ENCODE measurements around the gene TMPRSS12.

GRCh38 chr12:50840809-50841487 lies 1.8 kb upstream of the TMPRSS12 start:
- TF ChIP-seq CEBPB (tag; IDR thresholded peaks at IDR 0.05): no peak
- TF ChIP-seq STAT6 (CRISPR knock-in tag; IDR thresholded peaks at IDR 0.05): no peak
- TF ChIP-seq RBM22 (IDR thresholded peaks at IDR 0.05; ENCODE audit: low read depth, low read length, poor library complexity, severe bottlenecking): no peak
- no peak for TF ChIP-seq CTCF (IDR thresholded peaks at IDR 0.05 in 2 of 3, conservative IDR thresholded peaks at IDR 0.05 in 1 of 3; ENCODE audit: insufficient read depth in 2 of 3, low read depth in 1 of 3, low read length in 3 of 3)
- TF ChIP-seq EZH2 (IDR thresholded peaks at IDR 0.05; ENCODE audit: borderline replicate concordance, low read depth, low read length): no peak
- no peak for TF ChIP-seq EHMT2 (IDR thresholded peaks at IDR 0.05)
- TF ChIP-seq ZNF354B (CRISPR knock-in tag; IDR thresholded peaks at IDR 0.05): no peak
- TF ChIP-seq ETV6 (IDR thresholded peaks at IDR 0.05; ENCODE audit: borderline replicate concordance in 1 of 2, low read depth in 2 of 2, low read length in 1 of 2): no peak
- no peak for TF ChIP-seq ETV6 (CRISPR knock-in tag; IDR thresholded peaks at IDR 0.05; ENCODE audit: borderline replicate concordance)
- TF ChIP-seq MAX (CRISPR knock-in tag; IDR thresholded peaks at IDR 0.05): no peak
